Suppressor macrophage (primary cell): ENCODE results near the gene TRIO.
A peak's percentile ranks its signal among the peaks of the same experiment; 100 is the strongest.

Source experiments
- DNase-seq, 4 experiments: peaks; one replicate each; pipeline ENCODE4 v3.0.0-alpha.2; 2020 to 2022

TRIO gene

DNA sequence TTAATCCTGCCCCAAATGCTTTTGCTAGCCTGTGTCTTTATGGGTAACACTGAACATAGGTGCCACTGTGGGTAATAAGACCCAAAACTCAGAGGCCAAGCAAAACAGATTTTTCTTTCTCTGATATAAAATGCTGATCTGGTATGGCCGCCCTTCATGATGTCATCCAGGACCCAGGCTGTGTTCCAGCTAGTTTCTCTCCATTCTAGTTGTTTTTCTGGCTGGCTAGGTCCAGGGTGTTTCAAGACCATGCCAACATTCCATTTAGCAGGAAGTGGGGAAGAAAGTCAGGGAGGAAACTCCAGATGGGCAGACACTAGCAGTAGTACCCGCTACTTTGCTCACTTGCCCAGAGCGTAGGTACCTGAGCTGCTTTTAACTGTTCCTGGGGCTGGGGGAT, 254.6 kb downstream of the TRIO start:
- DNase-seq, result no peak

DNA sequence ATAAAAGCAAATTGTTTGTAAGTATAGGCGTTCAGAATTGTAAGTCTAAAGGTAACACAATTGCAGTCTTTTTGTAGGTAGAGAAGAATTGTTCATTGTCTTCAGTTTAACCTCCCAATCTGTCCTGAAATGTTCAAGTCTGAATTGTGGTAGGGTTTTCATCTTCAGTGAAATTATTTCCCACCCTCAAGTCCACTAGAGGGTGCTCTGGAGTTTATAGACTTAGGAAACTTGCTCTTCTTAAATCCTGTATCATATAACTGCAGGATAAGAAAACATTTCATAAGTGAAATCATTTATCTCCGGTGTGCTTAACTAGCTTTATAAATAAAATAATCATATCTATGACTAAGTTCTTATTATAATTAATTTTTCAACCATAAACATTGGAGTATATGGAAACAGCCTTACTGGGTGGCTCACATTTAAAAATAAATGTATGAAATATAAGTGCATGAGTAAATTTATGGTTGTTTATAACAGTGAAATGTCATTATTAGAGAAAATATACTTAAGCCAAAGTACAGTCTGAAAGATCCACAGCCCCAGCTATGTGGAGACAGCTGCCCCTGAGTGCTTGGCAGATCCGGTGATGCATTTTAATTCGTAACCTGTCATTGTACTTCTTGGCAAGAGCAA, 256.0 kb downstream of the TRIO start:
- peak; percentile 51 to 76 (median 56) for DNase-seq

DNA sequence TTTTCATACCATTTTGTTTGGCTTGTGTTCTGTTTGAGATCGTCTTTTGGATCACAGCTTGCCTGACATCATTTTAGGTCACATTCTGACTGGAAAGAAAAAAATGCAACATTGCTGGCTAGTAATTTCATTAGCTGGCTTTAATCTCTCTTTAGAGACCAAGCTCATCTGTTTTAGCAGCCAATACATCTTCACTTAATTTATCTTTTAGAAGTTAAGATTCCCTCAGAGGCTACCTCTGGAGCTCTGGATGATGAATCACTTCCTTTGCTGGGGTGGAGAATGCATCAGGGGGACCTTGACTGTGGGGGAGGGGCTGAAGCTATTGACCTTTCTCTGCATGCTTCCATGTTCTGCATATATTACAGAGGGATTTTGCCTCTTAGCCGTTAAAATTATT, 256.9 kb downstream of the TRIO start:
- no peak for DNase-seq

DNA sequence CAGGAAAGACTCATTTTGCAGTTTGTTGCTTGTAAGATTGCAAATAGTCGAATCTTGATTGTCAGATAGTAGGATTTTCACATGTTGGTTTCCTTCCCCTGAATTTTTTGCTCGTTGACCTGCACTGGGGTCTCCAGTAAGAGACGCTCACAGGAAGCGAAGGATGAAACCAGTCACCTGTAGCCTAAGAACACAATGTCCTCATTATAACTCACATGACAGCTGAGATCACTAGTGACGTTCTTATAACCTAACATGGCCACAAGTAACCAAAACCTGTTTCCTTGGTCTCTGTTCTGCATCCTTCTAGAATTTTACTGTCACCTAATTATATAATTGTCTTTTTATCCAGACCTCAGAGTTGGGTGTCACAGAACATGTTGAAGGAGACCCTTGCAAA, 257.5 kb downstream of the TRIO start:
- no peak for DNase-seq

DNA sequence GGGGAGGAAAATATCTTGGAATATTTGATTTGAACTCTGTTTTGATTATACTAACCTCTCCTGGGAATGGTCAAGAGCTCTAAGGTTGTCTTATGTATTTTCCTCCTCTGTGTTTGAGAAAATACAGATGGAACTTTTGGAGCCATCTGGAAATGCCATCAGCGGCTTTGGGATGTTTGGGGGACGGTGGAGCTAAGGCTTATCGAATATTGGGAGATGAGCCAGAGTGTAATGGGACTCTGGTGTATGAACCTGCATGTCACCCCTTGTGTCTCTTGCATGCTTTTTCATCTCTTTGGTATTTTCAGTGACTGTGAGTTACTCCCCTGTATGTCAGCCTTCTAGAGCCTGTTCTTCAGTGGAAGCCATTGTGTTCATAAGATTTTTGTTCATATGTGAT, 258.5 kb downstream of the TRIO start:
- no peak for DNase-seq

DNA sequence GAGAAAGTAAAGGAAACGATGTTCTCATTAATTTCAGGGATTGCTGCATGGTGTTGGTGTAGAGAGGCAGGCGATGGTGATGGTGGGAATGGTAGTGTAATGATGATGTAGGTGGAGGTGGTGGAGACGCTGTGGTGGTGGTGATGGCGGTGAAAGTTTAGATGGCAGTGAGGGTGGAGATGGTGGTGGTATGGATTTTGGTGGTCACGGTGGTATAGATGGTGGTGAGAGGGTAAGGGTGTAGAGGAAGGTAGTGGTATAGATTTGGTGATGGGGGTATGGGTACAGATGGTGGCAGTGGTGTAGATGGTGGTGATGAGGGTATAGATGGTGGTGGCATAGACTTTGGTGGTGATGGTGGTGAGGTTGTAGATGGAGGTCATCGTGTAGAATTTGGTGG, 259.3 kb downstream of the TRIO start:
- DNase-seq, result no peak

DNA sequence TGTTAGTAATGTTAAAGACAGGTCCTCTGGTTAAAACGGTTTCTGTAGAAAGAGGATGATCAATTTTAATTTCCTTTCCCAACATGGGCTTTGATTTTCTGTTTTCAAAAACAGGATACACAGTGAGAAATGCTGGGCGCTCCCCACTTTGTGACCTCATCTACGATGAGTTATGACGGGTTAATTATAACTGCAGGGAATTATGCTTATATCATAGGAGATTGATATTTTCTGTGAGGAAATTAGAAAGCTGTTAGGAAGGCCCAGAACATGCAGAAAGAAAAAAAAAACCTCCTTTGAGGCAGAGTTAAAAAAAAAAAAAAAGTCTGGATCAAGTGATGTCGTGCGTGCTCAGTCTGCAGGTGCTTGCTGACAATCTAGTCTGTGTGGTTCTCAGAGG, 261.6 kb downstream of the TRIO start:
- DNase-seq, result no peak

DNA sequence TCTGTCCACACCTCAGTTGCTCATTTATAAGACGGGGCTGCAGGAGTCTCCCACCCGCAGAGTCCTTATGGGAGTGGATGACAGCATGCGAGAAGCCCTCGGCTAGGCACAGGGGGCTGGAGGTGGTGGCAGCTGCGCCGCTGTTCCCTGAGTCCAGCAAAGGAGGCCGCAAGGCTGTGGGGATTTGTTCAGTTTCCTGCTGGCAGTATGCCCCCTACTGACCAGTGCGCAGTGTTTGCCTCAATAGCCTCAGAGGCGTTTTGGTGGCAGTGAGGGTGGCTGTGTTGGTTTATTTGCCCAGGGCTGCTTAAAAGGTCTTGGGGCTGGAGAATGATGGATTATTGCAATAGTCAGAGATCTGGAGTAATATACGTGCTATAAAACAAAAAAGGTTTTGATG, 262.1 kb downstream of the TRIO start:
- peak in 1 of 4 experiments; percentile 13 for DNase-seq

DNA sequence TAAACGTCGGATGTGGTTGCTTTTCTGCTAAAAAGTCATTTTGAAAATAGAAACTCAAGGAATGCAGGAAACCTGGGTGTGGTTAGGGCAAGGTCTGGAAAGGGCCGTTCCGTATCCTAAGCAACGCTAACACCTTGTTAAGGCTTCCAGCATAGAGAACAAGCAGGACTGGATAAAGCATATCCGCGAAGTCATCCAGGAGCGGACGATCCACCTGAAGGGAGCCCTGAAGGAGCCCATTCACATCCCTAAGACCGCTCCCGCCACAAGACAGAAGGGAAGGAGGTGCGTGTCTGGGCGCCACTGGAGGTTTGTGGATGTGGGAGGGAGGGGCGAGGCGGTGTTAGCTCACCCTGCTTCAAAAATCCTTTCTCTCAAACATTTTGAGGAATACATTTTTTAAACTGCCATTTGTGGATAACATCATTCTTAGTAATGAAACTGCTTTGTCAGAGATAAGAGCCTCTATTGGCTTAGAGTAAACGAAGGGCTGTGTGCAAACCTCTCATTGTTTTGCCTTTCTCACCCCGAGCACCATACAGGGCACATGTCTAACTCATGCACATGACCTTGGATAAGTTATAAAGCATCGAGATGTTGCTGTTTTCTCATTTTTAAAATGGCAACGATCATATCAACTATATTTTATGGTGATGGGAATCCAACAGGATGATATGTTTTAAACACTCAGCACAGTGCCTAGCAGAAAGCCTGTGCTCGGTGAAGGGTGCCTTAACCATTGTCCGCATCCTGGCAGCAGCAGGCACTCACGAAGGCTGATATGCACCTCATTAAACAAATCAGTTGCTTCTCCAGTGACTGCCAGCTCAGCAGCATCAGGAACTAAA, 262.8 kb downstream of the TRIO start:
- DNase-seq, result no peak

DNA sequence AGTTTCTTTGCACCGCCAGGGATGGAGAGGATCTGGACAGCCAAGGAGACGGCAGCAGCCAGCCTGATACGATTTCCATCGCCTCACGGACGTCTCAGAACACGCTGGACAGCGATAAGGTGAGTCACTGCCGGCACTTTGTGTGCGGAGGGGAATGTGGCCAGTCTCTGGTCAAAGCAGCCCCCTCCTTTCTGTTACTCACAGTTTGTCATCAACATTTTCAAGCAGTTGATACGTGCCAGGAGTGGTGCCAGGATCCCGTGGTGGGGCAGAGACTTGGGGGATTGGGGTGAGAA, 263.4 kb downstream of the TRIO start:
- DNase-seq, result no peak

DNA sequence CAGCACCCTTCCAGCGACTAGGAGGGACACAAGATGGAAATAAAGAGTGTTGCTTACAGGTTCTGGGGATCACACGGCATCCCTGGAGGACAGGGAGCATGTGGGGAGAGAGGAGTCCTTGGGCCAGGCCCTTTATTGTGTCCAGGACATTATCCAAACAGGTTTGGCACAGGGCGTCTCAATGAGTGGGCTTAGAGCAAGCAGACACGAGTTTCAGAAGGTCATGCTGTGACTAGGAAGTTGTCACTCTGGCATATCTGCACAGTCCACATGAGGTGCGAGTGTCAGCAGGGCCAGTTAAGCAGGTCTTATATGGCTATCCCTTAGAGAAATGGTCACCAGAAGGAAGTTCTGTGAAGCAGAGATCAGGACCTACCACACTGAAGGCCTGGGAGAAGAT, 263.9 kb downstream of the TRIO start:
- DNase-seq, result no peak

DNA sequence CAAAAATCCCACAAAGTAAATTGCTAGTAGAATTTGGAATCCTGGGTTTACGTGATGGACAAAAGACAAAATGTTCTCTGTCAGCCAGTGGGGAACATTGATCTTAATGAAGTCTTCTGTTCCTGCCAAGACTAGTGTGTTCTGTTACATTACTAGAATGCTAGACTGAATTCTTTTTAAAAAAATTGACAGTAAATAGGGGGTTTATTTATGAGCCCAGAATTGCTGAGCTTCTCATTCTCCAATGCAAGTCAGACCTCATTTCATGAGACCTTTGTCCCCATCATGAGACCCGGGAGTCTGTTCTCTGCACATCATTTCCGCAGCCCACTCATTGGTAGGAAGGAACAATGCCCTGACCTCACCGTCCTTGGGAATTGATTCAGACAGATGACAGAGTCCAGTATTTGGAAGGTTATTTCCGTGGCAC, 264.6 kb downstream of the TRIO start:
- no peak for DNase-seq

DNA sequence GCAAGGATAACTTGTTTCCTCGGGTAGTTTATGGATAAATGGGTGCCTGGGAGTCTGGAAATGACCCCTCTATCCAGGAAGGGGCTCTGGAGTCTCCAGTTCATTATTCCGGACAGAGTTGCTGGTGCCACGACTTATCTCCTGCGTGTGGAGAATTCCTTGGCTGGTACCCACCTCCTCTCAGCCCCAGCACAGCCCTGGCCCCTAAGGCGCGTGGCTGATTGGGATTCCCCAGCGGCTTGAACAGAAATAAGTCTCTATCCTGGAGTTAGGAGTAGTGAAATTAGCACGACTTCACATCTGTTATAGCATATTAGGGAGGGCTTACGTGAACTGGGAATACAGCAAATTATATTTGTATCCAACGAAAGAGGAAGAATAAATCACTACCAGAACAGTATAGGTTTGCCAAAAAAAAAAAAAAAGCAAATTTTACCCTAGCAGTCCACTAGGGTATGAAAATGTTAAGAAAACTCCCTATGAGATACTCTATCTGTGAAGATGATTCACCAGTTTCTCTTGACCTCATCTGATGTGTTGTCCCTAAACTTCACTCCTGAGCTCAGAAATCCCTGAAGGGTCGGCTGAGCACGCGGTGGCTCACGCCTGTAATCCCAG, 265.9 kb downstream of the TRIO start:
- no peak for DNase-seq

DNA sequence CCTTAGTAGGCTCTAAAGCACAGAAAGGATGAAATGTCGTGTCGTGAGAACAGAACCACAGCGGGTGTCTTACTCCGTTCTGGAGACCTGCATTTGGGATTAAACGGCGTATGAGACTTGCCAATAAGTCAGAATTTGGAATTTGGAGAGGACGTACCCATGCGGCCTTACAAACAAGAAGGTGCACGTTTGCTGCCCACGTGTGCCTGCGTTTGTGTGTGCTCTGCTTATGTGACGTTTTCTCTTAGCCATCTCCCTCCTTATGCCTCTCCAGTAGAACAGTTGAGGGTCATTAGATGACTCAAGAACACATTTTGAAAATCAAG, 266.9 kb downstream of the TRIO start:
- DNase-seq, result no peak

DNA sequence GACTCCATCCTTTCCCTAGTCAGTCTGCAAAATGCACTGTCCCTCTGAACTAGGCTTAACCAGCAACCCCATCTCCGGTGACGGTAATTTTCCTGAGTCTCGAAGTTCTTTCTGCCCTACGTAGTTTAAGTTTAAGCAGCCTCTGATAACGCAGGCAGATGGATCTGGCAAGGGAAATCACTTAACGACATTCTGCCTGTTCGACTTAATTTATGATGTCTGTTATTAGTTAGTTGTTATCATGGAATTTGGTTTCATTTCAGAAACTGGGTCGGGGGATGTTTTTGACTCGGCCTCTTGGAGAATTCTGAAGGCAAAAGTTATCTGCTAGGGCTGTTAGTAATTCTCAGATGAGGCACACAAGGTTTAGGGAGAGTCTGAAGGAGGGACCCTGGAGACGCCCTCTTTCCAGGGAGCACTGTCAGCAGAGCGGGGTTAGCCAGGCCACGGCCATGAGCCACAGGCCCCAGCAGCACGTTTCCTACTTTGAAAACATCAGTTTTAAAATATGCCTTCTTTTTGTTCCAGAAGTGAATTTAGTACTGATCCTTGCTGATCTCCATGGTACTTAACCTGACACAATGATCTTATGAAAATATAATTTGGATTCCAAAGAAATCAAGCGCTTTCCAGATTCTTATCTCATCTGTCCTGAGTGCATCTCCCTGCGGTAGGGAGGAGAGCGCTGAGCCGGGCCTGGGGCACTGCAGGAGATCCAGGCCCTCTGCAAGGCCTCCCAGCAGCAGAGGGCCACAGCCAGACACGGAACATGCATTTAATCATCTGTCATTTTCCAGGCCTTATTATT, 267.5 kb downstream of the TRIO start:
- DNase-seq, result no peak

DNA sequence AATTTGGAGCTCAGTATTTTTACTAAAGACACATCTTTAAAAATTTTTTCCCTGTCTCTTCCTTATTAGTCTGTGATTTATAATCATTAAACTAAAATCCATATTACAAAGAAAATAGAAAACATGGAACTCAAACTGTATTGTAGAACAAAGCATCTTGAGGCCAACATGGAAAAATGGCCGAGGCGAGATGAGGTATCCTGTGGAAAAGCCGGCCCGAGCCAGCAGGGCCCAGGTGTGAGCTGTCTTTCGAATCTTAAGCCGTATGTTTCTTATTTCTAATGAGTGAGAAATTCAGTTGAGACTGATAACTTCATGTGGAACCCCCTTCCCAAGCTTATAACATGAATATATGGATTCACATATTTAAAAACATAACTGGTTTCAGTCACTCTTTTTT, 268.1 kb downstream of the TRIO start:
- no peak for DNase-seq

DNA sequence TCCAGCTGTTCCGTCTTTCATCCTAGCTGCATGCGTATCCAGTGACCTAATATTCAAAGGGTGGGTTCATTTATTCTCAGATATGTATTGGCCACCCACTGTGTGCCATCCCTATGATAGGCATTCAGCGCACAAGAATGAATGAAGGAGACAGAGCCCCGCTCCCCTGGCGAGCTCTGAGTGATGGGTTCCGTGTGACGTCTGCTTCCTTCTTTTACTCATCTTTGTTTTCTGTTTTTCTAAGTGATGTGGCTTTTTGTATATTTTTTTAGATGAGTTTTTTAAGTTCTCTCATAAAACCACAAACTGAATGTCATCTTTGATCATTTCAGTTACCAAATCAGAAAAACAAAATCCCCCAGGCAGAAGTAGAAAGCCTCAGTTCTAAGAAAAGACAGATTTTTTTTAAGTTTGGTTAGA, 270.2 kb downstream of the TRIO start:
- DNase-seq, result no peak

DNA sequence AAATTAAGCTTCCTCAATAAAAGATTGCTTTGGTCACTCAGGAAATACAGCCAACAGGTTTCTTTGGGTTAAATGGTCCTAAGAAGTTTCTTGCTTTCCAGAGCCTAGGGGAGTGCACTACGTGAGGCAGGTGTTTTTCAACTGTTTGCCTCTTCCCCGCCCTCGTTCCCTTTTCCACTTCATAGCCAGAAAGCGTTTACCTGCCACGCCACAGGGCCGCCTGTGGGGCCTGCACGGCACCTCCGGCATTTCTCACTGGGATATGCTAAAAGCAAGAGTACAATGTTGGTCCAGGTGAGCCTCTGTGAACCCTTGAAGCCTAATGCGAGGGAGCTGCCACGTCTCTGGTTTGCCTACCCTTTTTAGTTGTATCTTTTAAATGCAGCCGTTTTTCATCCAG, 270.9 kb downstream of the TRIO start:
- DNase-seq, result no peak

DNA sequence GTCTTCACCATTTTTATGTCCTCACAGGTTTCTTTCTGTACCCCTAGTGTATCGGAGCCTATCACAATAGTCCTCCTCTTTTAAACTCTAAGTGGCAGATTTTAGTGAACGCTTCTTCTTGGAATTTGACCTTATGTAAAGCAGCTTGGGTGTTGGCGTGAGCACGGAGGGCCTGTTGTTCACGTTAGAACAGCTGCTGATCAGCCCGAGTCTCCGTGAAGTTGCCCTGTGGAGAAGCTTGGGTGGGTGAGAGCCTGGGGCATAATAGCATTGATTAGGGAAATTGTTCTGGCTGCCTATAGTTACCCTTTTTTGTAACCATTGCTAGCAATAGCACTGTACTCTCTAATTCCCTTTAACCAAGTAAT, 271.5 kb downstream of the TRIO start:
- no peak for DNase-seq

DNA sequence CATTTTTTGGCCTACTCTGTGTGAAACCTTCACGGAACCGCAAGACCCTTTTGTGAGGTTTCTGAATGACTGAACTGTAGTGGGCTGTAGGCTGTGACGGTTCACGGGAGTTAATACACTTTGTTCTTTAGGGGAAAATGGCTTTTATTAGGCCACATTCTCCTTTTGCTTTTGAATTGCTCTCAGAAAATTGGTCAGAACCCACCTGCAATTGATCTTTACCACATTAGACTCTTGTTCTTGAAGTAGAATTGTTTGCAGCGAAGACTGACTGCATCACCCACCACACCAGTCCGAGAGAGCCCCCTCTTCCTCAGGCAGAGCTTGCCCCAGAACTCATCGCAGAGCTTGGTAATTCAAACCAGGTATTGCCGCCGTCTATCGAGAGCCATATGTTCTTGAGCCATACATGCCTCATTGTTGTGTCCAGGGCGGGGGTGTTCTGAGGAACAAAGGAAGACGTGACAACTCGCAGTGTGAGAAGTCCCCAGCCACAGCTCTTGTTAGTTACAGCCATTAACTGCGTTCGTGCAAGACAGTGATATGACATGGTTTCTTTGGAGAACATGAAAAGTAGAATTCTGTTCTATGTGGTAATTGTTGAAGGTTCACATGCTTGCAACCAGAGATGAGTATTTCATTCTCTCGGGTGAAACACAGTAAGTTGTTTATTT, 272.0 kb downstream of the TRIO start:
- no peak for DNase-seq

DNA sequence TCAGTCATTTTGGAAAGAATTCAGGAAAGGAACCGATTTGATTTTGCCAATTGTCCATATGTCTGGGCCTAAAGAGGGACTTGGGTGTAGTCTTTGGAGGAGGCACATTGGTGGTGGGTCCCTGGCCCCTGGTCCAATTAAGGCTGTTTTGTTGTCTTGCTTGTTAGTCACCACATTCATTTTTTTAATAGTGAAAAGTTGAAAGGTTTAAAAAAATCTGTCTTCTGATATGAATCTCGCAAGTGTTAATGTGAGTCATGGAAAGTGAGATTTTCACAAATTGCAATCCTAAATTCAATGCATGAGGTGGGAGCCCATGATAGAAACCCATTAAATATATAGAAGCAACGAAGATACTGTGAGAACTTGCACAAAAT, 272.5 kb downstream of the TRIO start:
- no peak for DNase-seq

DNA sequence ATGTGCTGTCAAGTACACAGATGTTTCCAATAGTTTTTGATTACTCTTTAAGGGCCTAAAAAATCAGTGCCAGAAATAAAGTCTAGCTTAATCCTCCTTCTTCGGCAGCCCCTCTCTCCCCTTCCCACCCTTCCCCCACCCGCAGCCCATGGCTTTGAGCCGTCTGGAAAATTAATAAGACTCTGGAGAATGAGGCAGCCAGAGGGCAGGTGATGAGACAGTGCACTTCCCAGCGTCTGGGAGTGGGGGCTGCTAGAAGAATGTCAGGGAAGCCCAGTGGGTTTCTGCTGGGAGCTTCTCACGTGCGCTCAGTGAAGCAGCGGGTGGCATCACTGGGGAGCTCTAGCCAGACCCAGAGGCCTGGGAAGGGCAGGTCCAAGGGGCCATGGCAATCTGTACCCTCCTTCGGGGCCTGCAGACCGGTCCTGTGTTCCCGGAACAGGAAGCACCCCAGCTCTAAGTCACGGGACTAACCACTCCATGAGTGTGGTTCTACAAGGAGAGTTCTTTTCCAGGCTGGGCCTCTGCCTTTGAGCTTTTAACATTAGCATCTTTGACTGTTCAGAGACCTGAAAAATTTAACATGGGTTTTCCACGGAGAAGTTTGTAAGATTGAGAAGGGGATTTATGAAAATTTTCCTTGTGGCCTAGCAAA, 273.6 kb downstream of the TRIO start:
- no peak for DNase-seq
